Osteocyte (in vitro differentiated cells): ENCODE measurements around the gene TREX2. TPM values are rescaled to one million over a fixed set of nuclear protein-coding genes. Genes with fewer than 3 reads are reported as not detected.

ENCODE experiments used
- DNase-seq: peaks from one replicate; pipeline ENCODE4 v3.0.0; 2021; ENCODE audit warnings: mixed read lengths; ENCODE audit not compliant: unreplicated experiment; ENCODE audit errors: extremely low spot score
- H3K27ac Mint-ChIP-seq: one replicate; pipeline ENCODE4 v1.8.0; 2021; ENCODE audit warnings: mild to moderate bottlenecking, mixed read lengths; ENCODE audit not compliant: unreplicated experiment
- H3K27me3 Mint-ChIP-seq: one replicate; pipeline ENCODE4 v1.8.0; 2021; ENCODE audit warnings: mixed read lengths; ENCODE audit not compliant: unreplicated experiment
- H3K36me3 Mint-ChIP-seq: one replicate; pipeline ENCODE4 v1.8.0; 2021; ENCODE audit warnings: mixed read lengths; ENCODE audit not compliant: unreplicated experiment
- H3K4me1 Mint-ChIP-seq: one replicate; pipeline ENCODE4 v1.8.0; 2021; ENCODE audit warnings: mixed read lengths; ENCODE audit not compliant: unreplicated experiment
- H3K4me3 Mint-ChIP-seq: one replicate; pipeline ENCODE4 v1.8.0; 2021; ENCODE audit warnings: mild to moderate bottlenecking, moderate library complexity, mixed read lengths; ENCODE audit not compliant: unreplicated experiment
- H3K9me3 Mint-ChIP-seq: one replicate; pipeline ENCODE4 v1.8.0; 2021; ENCODE audit warnings: mixed read lengths; ENCODE audit not compliant: unreplicated experiment
- CTCF ChIP-seq: fragments of 200-600 bp; sonication (generic); IDR thresholded peaks from 2 replicates; pipeline ENCODE4 v1.5.0; 2021; ENCODE audit warnings: antibody characterized with exemption, mild to moderate bottlenecking, moderate library complexity
- total RNA-seq: library from RNA; stranded (reverse); gene quantifications from 2 replicates; pipeline ENCODE4 v1.2.1, GENCODE V29; 2021

TREX2 gene
- total RNA-seq, 1 donor from 2014 or later: 2.5 TPM

GRCh38 chrX:153460826-153461225 is 15.0 kb upstream of the TREX2 start:
- Mint-ChIP-seq H3K27ac (no peak overlapping the region), H3K27me3 (no peaks in the 10 kb centered on the region), H3K36me3 (peaks cover 10% of the 10 kb centered on the region), H3K9me3 (peaks cover 9% of the 10 kb centered on the region), H3K4me3 (no peak overlapping the region), H3K4me1 (peaks cover 18% of the 10 kb centered on the region)
- no peak for DNase-seq
- peak; percentile 69 for TF ChIP-seq CTCF

- Mint-ChIP-seq H3K4me1 (peaks cover 18% of the 10 kb centered on the region), H3K9me3 (peaks cover 9% of the 10 kb centered on the region), H3K27me3 (no peaks in the 10 kb centered on the region), H3K4me3 (no peak overlapping the region), H3K27ac (peak overlapping the region; percentile 76), H3K36me3 (peaks cover 10% of the 10 kb centered on the region)
- no peak for TF ChIP-seq CTCF
- DNase-seq: no peak
Observed at GRCh38 chrX:153459986-153460385, 14.1 kb upstream of the TREX2 start.

- Mint-ChIP-seq H3K27ac (no peak overlapping the region), H3K27me3 (no peaks in the 10 kb centered on the region), H3K9me3 (peaks cover 9% of the 10 kb centered on the region), H3K4me1 (peaks cover 18% of the 10 kb centered on the region), H3K36me3 (peaks cover 11% of the 10 kb centered on the region), H3K4me3 (no peak overlapping the region)
- no peak for TF ChIP-seq CTCF
- no peak for DNase-seq
Observed at GRCh38 chrX:153458476-153458875, 12.6 kb upstream of the TREX2 start.

- Mint-ChIP-seq H3K4me1 (peaks cover 18% of the 10 kb centered on the region), H3K27ac (no peak overlapping the region), H3K9me3 (peaks cover 9% of the 10 kb centered on the region), H3K27me3 (no peaks in the 10 kb centered on the region), H3K4me3 (no peak overlapping the region), H3K36me3 (peaks cover 9% of the 10 kb centered on the region)
- no peak for TF ChIP-seq CTCF
- DNase-seq: no peak
Observed at GRCh38 chrX:153457827-153458466, 12.1 kb upstream of the TREX2 start.

GRCh38 chrX:153457136-153457825 is 11.4 kb upstream of the TREX2 start:
- H3K36me3 Mint-ChIP-seq: peaks cover 9% of the 10 kb centered on the region
- no peak overlapping the region for H3K4me3 Mint-ChIP-seq
- no peak for TF ChIP-seq CTCF
- DNase-seq: no peak
- H3K27ac Mint-ChIP-seq: no peak overlapping the region
- peaks cover 9% of the 10 kb centered on the region for H3K9me3 Mint-ChIP-seq
- H3K4me1 Mint-ChIP-seq: peaks cover 18% of the 10 kb centered on the region
- no peaks in the 10 kb centered on the region for H3K27me3 Mint-ChIP-seq
